Psoas muscle (tissue), 8 donors: ENCODE measurements around the gene KIF12. TPM values are rescaled to one million over a fixed set of nuclear protein-coding genes. Genes with fewer than 3 reads are reported as not detected.

ENCODE experiments used
- ATAC-seq, 4 donors: fragments of 200-7000 bp; cut with Tn5 transposase; one replicate each; pipeline ENCODE4 v1.9.1; 2020; ENCODE audit warnings: moderate library complexity in 3 of 4, mild to moderate bottlenecking in 2 of 4
- DNase-seq, 2 donors: peaks; one replicate each; pipeline ENCODE4 v3.0.0-alpha.2; 2020
- H3K27ac ChIP-seq: fragments of 200-600 bp; one replicate; pipeline ENCODE4 v1.8.0; 2022
- H3K27me3 ChIP-seq, 3 donors: fragments of 200-600 bp in 1 of 3; one replicate each; pipeline versions ENCODE4 v1.6.1 to v1.8.0; 2013 to 2022; ENCODE audit warnings: low read length in 2 of 3, mild to moderate bottlenecking in 2 of 3, moderate library complexity in 1 of 3; ENCODE audit not compliant: insufficient read depth in 3 of 3
- H3K36me3 ChIP-seq, 2 donors: fragments of 200-600 bp in 1 of 2; one replicate each; pipeline versions ENCODE4 v1.6.1 to v1.8.0; 2013 to 2022; ENCODE audit warnings: low read depth in 1 of 2, mild to moderate bottlenecking in 1 of 2, moderate library complexity in 1 of 2; ENCODE audit not compliant: insufficient read depth in 1 of 2
- H3K4me1 ChIP-seq: fragments of 200-600 bp; one replicate; pipeline ENCODE4 v1.8.0; 2022
- H3K4me3 ChIP-seq: fragments of 200-600 bp; one replicate; pipeline ENCODE4 v1.8.0; 2022; ENCODE audit warnings: mild to moderate bottlenecking
- H3K9me3 ChIP-seq: fragments of 200-600 bp; one replicate; pipeline ENCODE4 v1.8.0; 2022
- whole genome bisulfite sequencing, 3 donors: extraction: QIAGEN DNeasy Blood & Tissue Kit; methylation state at CpG; one replicate each; pipeline versions ENCODE4 v1.1.6 to v1.1.7; 2013; 5-methylcytosine and 5-hydroxymethylcytosine counted together
- intact Hi-C, 2 donors: fragments of 100-400 bp; cut with DNase I; formaldehyde crosslinking; loops; one replicate each; pipeline versions ENCODE4 v1.11.0 to v1.14.2; 2022
- polyA plus RNA-seq, 3 donors: library from polyadenylated mRNA; stranded (reverse); fragments of 200-250 nt; gene quantifications; one replicate each; pipeline ENCODE4 v1.2.3, GENCODE V29; 2013
- total RNA-seq, 4 donors: library from RNA; stranded (reverse); fragmentation: NEBNext Ultra II Directional in 2 of 4; extraction: Animal tissue kit (Norgen Biotek cat#: 25700) in 2 of 4; gene quantifications; one replicate each; pipeline versions ENCODE4 v1.2.1 to v1.2.4, GENCODE V29; 2021 to 2023
- TF ChIP-seq, protein P1 (sequence below): fragments of 200-600 bp; IDR thresholded peaks from one replicate; pipeline ENCODE4 v1.8.0; 2022; ENCODE audit warnings: antibody characterized with exemption
- donor health status: healthy with polysubstance abuse.
- donor health status: DM: no; HTN: no; CAD: no; lungs with moderate emphysema.
- donor health status: Bipolar disorder and iron deficiency.
- donor health status: healthy.
- donor health status: DM: yes; HTN: yes; CAD: no.
- donor health status: DM: no; HTN: no; CAD: no.
- donor health status: DM: no; HTN: no; CAD: no.
- donor health status: DM: yes; HTN: yes; CAD: no.

KIF12 gene
- total and polyA plus RNA-seq, 7 donors, result 0.03 to 0.13 (median 0.04) TPM; not detected in 4

DNA sequence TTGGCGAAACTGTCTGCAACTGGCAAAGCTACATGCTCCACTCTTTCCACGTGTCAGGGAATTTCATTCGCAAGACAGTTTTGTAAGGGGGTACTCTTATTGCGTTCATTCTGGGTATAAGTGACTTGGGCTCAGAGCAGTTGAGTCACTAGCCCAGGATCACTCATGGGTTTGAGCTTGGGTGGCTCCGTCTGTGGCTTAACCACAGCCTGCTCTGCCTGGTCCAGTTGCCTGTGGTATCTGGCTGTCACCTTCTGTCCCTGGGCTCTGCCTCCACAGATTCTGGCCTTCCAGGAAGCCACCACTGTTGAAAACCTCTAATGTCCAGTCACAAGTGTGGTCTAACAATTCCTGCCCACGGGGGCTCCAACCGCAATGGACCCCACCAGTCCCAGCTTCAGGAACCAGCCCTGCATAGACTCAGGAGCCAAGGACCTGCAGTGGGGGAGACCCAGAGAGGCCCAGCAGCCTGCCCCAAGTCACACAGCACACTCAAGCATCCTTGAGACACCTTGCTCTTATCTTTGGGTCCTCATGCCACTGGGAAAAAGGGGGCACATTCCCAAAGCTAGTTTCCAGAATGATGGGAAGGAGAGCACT is 10.4 kb downstream of the KIF12 start:
- intact Hi-C loops, result no loop called here
- DNase-seq (no peak), ATAC-seq (no peak)

GRCh38 chr9:114087721-114088120 is 11.4 kb downstream of the KIF12 start:
- 39 to 56% (median 51%) methylated on average over 7 of the region's 7 CpGs for WGBS, 3 donors

More for the DNA sequence above, 10.4 kb downstream of the KIF12 start:
- Histone ChIP-seq H3K27ac (no peak overlapping the region), H3K9me3 (no peaks in the 10 kb centered on the region), H3K4me3 (no peak overlapping the region), H3K4me1 (no peaks in the 10 kb centered on the region), H3K36me3 (no peaks in the 10 kb centered on the region), H3K27me3 (no peaks in the 10 kb centered on the region)
- TF ChIP-seq, protein P1, sequence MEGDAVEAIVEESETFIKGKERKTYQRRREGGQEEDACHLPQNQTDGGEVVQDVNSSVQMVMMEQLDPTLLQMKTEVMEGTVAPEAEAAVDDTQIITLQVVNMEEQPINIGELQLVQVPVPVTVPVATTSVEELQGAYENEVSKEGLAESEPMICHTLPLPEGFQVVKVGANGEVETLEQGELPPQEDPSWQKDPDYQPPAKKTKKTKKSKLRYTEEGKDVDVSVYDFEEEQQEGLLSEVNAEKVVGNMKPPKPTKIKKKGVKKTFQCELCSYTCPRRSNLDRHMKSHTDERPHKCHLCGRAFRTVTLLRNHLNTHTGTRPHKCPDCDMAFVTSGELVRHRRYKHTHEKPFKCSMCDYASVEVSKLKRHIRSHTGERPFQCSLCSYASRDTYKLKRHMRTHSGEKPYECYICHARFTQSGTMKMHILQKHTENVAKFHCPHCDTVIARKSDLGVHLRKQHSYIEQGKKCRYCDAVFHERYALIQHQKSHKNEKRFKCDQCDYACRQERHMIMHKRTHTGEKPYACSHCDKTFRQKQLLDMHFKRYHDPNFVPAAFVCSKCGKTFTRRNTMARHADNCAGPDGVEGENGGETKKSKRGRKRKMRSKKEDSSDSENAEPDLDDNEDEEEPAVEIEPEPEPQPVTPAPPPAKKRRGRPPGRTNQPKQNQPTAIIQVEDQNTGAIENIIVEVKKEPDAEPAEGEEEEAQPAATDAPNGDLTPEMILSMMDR, result no peak
- WGBS, 3 donors, result 91 to 93% (median 92%) methylated on average over 7 of the region's 7 CpGs

DNA sequence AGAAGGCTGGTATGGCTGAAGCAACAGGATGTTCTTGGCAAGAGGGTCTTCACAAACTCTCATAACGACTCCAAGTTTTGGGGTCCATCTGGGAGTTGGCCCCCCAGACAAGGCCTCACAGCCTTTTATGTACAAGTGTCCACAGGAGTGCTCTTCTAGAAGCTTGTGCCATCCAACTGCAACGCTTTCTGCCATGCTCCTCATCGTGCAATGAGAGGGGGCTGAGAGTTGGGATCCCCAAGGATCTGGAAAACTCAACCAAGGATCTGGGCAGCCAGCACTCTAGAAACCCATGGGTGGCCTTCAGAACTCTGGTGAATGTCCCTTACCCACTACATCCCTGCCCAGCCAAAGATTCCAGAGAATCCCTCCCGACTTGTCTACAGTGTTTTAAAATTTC is 12.5 kb downstream of the KIF12 start:
- Histone ChIP-seq H3K4me1 (no peaks in the 10 kb centered on the region), H3K9me3 (no peaks in the 10 kb centered on the region), H3K36me3 (no peaks in the 10 kb centered on the region), H3K27me3 (no peaks in the 10 kb centered on the region), H3K4me3 (no peak overlapping the region), H3K27ac (no peak overlapping the region)
- intact Hi-C loops, result no loop called here
- WGBS, 3 donors, result 89 to 90% (median 90%) methylated on average over 4 of the region's 4 CpGs
- TF ChIP-seq, protein P1, result no peak
- ATAC-seq, result no peak
- no peak for DNase-seq

More at GRCh38 chr9:114087721-114088120, 11.4 kb downstream of the KIF12 start:
- intact Hi-C loops, result no loop called here
- Histone ChIP-seq H3K36me3 (no peaks in the 10 kb centered on the region), H3K9me3 (no peaks in the 10 kb centered on the region), H3K4me3 (no peak overlapping the region), H3K27me3 (no peaks in the 10 kb centered on the region), H3K4me1 (no peaks in the 10 kb centered on the region), H3K27ac (no peak overlapping the region)
- TF ChIP-seq, protein P1, result no peak
- no peak for ATAC-seq
- no peak for DNase-seq

DNA sequence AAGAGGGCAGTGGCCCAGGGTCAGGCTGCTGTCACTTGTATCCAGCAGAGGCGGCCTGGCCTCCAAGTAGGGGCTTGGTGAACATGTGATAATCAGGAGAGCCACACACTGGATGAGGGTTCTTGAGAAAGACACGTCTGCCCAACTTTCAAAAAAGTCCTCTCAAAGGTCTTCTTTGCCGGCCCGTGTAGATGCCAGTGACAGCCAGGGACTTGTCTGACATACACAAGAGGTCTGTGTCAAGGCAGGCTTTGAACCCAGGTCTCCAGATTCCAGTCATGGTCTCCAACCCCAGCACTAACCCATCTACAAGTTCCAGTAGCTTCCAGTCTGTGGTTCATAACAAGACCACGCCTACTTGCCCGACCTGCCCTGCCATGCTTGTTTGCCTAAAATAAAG is 13.1 kb downstream of the KIF12 start:
- H3K4me3 ChIP-seq, result no peak overlapping the region
- TF ChIP-seq, protein P1, result no peak
- no peak overlapping the region for H3K27ac ChIP-seq
- H3K27me3 ChIP-seq, result no peaks in the 10 kb centered on the region
- ATAC-seq (no peak), DNase-seq (no peak)
- H3K36me3 ChIP-seq, result no peaks in the 10 kb centered on the region
- WGBS, 3 donors, result 90 to 97% (median 93%) methylated on average over 6 of the region's 6 CpGs
- no peaks in the 10 kb centered on the region for H3K4me1 ChIP-seq
- intact Hi-C loops, result no loop called here
- H3K9me3 ChIP-seq, result no peaks in the 10 kb centered on the region

DNA sequence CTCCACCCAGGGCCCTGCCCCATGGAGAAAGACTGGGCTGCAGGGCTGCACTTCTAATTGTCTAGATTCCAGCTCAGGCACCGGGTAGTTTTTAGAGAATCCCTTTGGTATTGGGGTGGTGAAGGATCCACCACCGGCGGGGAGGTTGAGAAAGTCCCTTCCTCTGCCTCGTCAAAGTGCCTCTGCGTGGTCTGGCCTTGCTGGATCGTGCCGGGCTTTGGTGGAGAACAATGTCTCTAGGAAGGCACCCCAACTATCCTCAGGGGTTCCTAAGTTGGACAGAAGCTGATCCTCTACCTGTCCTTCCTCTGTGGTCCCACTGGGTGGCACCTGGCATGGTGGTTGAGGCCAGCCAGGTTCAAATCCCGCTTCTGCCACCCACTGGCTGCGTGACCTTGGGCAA is 13.7 kb downstream of the KIF12 start:
- DNase-seq (no peak), ATAC-seq (no peak)
- WGBS, 3 donors, result 88 to 92% (median 91%) methylated on average over 9 of the region's 9 CpGs
- Histone ChIP-seq H3K4me3 (no peak overlapping the region), H3K4me1 (no peaks in the 10 kb centered on the region), H3K27me3 (no peaks in the 10 kb centered on the region), H3K27ac (no peak overlapping the region), H3K9me3 (no peaks in the 10 kb centered on the region), H3K36me3 (no peaks in the 10 kb centered on the region)
- TF ChIP-seq, protein P1, result no peak
- intact Hi-C loops, result no loop called here
